Breast epithelium (tissue), 3 donors: ENCODE results near the gene LSS.

Experiments used
- POLR2A ChIP-seq: fragments of 450-650 bp; IDR thresholded peaks from one replicate; pipeline ENCODE4 v1.6.1; 2016; ENCODE audit warnings: antibody characterized with exemption, mild to moderate bottlenecking, moderate library complexity
- POLR2AphosphoS5 ChIP-seq, 3 donors: sonication (generic); formaldehyde crosslinking; IDR thresholded peaks; one replicate each; pipeline ENCODE4 v1.6.1; 2017; ENCODE audit warnings: antibody characterized with exemption in 3 of 3
- TF ChIP-seq, protein P1 (sequence below), 3 donors: fragments of 450-650 bp; IDR thresholded peaks; one replicate each; pipeline ENCODE4 v1.5.1; 2016 to 2017; ENCODE audit warnings: antibody characterized with exemption in 3 of 3, mild to moderate bottlenecking in 3 of 3, moderate library complexity in 3 of 3

DNA sequence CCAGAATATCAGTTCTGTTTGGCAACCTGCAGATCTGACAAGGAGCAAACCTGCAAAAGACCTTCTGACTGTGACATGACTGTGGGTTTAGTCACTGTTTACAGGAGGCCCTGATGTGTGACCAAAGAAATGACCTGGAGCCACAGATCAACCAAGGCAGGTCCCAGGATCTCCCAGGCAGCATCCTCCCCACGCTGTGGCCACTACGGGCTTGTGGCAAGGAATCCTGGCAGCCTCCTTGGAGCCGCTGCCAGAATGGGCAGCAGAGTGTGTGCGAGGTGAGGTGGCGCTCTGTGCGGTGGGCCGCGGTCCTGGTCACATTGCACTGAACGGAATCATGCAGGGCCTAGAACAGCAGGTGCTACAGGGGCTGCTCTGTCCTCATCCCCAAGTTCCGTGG is 40.9 kb upstream of the LSS start:
- TF ChIP-seq, protein P1, sequence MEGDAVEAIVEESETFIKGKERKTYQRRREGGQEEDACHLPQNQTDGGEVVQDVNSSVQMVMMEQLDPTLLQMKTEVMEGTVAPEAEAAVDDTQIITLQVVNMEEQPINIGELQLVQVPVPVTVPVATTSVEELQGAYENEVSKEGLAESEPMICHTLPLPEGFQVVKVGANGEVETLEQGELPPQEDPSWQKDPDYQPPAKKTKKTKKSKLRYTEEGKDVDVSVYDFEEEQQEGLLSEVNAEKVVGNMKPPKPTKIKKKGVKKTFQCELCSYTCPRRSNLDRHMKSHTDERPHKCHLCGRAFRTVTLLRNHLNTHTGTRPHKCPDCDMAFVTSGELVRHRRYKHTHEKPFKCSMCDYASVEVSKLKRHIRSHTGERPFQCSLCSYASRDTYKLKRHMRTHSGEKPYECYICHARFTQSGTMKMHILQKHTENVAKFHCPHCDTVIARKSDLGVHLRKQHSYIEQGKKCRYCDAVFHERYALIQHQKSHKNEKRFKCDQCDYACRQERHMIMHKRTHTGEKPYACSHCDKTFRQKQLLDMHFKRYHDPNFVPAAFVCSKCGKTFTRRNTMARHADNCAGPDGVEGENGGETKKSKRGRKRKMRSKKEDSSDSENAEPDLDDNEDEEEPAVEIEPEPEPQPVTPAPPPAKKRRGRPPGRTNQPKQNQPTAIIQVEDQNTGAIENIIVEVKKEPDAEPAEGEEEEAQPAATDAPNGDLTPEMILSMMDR (IDR thresholded peaks at IDR 0.05), result no peak
- TF ChIP-seq POLR2A (no peak), POLR2AphosphoS5 (IDR thresholded peaks at IDR 0.05) (no peak)
